NCI-H524 (cell line): Measurements from ENCODE around the gene MLN.

Experiments
- DNase-seq, 2 experiments: peaks; one replicate each; lab custom pipeline; 2025; lab: John Stamatoyannopoulos, UW

The MLN gene

GRCh38 chr6:33788694-33789549, 14.9 kb downstream of the MLN start, which contains the start of gene LEMD2:
Gene LEMD2, minus strand, starts transcription at chr6:33789130. Its CDS starts 14 bp downstream, at chr6:33789116.
- DNase-seq: peak; percentile 87 to 90

GRCh38 chr6:33787954-33788693, 15.7 kb downstream of the MLN start:
- peak in 1 of 2 experiments; percentile 32 for DNase-seq

- no peak for DNase-seq
These were observed 16.4 kb downstream of the MLN start for GRCh38 chr6:33787346-33787953.

- DNase-seq: peak in 1 of 2 experiments; percentile 11
These were observed 17.1 kb downstream of the MLN start for GRCh38 chr6:33786736-33787135.

GRCh38 chr6:33785778-33786177, 18.0 kb downstream of the MLN start:
- no peak for DNase-seq

GRCh38 chr6:33784787-33785186, 19.0 kb downstream of the MLN start:
- DNase-seq: peak in 1 of 2 experiments; percentile 12

GRCh38 chr6:33783781-33784520, 19.9 kb downstream of the MLN start:
- DNase-seq: no peak

- no peak for DNase-seq
These were observed 21.2 kb downstream of the MLN start for GRCh38 chr6:33782561-33782960.

- no peak for DNase-seq
These were observed 22.4 kb downstream of the MLN start for GRCh38 chr6:33781131-33781975.

GRCh38 chr6:33779895-33780294, 23.9 kb downstream of the MLN start:
- DNase-seq: no peak

GRCh38 chr6:33779290-33779689, 24.5 kb downstream of the MLN start:
- peak in 1 of 2 experiments; percentile 56 for DNase-seq

- no peak for DNase-seq
These were observed 25.2 kb downstream of the MLN start for GRCh38 chr6:33778444-33779121.

- no peak for DNase-seq
These were observed 26.1 kb downstream of the MLN start for GRCh38 chr6:33777398-33778388.

- no peak for DNase-seq
These were observed 27.0 kb downstream of the MLN start for GRCh38 chr6:33776764-33777163.

- DNase-seq: no peak
These were observed 27.6 kb downstream of the MLN start for GRCh38 chr6:33776186-33776585.

- DNase-seq: no peak
These were observed 29.0 kb downstream of the MLN start for GRCh38 chr6:33774774-33775173.

GRCh38 chr6:33772902-33773472, 30.8 kb downstream of the MLN start:
- peak in 1 of 2 experiments; percentile 19 for DNase-seq

GRCh38 chr6:33772082-33772830, 31.5 kb downstream of the MLN start:
- DNase-seq: peak in 1 of 2 experiments; percentile 56
